Neural cell (in vitro differentiated cells): ENCODE measurements around the gene SH3YL1.

Experiments
- EP300 ChIP-seq: fragments of 450-650 bp; conservative IDR thresholded peaks from 2 replicates; pipeline ENCODE4 v1.6.1; 2014; ENCODE audit warnings: antibody characterized with exemption, mild to moderate bottlenecking, moderate library complexity; ENCODE audit not compliant: poor library complexity, severe bottlenecking
- EZH2 ChIP-seq: fragments of 200-600, 300-800 bp; shearing (Covaris generic), sonication (generic); IDR thresholded peaks from 2 replicates; pipeline ENCODE4 v1.6.1; 2014; ENCODE audit warnings: antibody characterized with exemption, low read length, borderline replicate concordance, mild to moderate bottlenecking; ENCODE audit not compliant: insufficient read depth, poor library complexity, severe bottlenecking
- POLR2AphosphoS5 ChIP-seq: IDR thresholded peaks from 2 replicates; pipeline ENCODE4 v1.6.1; 2012
- RAD21 ChIP-seq: fragments of 450-650 bp; conservative IDR thresholded peaks from 2 replicates; pipeline ENCODE4 v1.6.1; 2014; ENCODE audit warnings: antibody characterized with exemption, mild to moderate bottlenecking, moderate library complexity
- TF ChIP-seq, protein P1 (sequence below): fragments of 450-650 bp; IDR thresholded peaks from 2 replicates; pipeline ENCODE4 v1.5.1; 2014; ENCODE audit warnings: antibody characterized with exemption, mild to moderate bottlenecking, moderate library complexity; ENCODE audit not compliant: poor library complexity, severe bottlenecking
- TF ChIP-seq, protein P2 (sequence below): IDR thresholded peaks from 2 replicates; pipeline ENCODE4 v1.6.1; 2012; ENCODE audit warnings: borderline replicate concordance

DNA sequence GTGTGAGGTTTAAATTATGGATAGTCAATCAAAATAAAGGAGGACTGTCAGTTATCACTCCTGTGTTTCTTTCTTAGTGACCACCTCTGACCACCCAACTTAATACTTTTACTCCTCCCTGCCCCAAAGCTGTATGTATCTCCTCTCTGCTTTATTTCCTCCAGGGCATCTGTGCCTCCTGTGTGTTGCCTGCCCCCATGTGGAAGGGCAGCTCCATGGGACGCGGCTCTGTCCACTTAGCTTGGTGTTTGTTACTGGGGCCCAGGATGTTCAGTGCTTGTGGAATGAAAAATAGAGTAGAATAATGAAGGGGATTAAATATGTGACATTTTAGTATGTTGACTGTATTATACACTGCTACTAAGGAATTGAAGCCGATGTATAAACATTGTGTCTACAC is 10.7 kb upstream of the SH3YL1 start:
- TF ChIP-seq, protein P1, sequence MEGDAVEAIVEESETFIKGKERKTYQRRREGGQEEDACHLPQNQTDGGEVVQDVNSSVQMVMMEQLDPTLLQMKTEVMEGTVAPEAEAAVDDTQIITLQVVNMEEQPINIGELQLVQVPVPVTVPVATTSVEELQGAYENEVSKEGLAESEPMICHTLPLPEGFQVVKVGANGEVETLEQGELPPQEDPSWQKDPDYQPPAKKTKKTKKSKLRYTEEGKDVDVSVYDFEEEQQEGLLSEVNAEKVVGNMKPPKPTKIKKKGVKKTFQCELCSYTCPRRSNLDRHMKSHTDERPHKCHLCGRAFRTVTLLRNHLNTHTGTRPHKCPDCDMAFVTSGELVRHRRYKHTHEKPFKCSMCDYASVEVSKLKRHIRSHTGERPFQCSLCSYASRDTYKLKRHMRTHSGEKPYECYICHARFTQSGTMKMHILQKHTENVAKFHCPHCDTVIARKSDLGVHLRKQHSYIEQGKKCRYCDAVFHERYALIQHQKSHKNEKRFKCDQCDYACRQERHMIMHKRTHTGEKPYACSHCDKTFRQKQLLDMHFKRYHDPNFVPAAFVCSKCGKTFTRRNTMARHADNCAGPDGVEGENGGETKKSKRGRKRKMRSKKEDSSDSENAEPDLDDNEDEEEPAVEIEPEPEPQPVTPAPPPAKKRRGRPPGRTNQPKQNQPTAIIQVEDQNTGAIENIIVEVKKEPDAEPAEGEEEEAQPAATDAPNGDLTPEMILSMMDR = no peak
- TF ChIP-seq POLR2AphosphoS5 = no peak
- no peak for TF ChIP-seq RAD21
- no peak for TF ChIP-seq EZH2
- TF ChIP-seq, protein P2, sequence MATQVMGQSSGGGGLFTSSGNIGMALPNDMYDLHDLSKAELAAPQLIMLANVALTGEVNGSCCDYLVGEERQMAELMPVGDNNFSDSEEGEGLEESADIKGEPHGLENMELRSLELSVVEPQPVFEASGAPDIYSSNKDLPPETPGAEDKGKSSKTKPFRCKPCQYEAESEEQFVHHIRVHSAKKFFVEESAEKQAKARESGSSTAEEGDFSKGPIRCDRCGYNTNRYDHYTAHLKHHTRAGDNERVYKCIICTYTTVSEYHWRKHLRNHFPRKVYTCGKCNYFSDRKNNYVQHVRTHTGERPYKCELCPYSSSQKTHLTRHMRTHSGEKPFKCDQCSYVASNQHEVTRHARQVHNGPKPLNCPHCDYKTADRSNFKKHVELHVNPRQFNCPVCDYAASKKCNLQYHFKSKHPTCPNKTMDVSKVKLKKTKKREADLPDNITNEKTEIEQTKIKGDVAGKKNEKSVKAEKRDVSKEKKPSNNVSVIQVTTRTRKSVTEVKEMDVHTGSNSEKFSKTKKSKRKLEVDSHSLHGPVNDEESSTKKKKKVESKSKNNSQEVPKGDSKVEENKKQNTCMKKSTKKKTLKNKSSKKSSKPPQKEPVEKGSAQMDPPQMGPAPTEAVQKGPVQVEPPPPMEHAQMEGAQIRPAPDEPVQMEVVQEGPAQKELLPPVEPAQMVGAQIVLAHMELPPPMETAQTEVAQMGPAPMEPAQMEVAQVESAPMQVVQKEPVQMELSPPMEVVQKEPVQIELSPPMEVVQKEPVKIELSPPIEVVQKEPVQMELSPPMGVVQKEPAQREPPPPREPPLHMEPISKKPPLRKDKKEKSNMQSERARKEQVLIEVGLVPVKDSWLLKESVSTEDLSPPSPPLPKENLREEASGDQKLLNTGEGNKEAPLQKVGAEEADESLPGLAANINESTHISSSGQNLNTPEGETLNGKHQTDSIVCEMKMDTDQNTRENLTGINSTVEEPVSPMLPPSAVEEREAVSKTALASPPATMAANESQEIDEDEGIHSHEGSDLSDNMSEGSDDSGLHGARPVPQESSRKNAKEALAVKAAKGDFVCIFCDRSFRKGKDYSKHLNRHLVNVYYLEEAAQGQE = no peak
- no peak for TF ChIP-seq EP300
